A673 (cell line): ENCODE measurements around the gene GRIA1. TPM values are rescaled to one million over a fixed set of nuclear protein-coding genes. Genes with fewer than 3 reads are reported as not detected.

Source experiments
- BruUV-seq: library from RNA; stranded (reverse); fragments of 400-500 nt; replicated peaks from 2 replicates; lab custom pipeline; 2021; lab: Mats Ljungman, UMichigan
- CTCF ChIA-PET: fragments of 300-600 bp; sonication (Branson Sonifier 250); formaldehyde crosslinking; loops from one replicate; lab custom pipeline; 2022; ENCODE audit warnings: antibody characterized with exemption; lab: Charles Lee
- POLR2A ChIA-PET: fragments of 300-600 bp; sonication (Branson Sonifier 250); formaldehyde crosslinking; loops from one replicate; lab custom pipeline; 2022; ENCODE audit warnings: antibody characterized with exemption; ENCODE audit not compliant: low non-redundant PET; lab: Charles Lee
- DNase-seq: peaks from one replicate; pipeline ENCODE4 v3.0.0-alpha.2; 2015; ENCODE audit warnings: low spot score
- H3K27ac ChIP-seq: fragments of 200-600 bp; sonication (generic); 2 replicates; pipeline ENCODE4 v1.5.1; 2016; ENCODE audit warnings: mixed run types, low read depth, mild to moderate bottlenecking, mixed read lengths, antibody characterized with exemption, low read length; ENCODE audit not compliant: poor library complexity, severe bottlenecking
- H3K27me3 ChIP-seq: fragments of 200-600 bp; sonication (generic); replicated peaks from 2 replicates; pipeline ENCODE4 v1.6.1; 2017; ENCODE audit warnings: mixed run types, low read depth, mild to moderate bottlenecking, mixed read lengths, antibody characterized with exemption, low read length; ENCODE audit not compliant: insufficient read depth, poor library complexity
- H3K36me3 ChIP-seq: fragments of 200-600 bp; sonication (generic); 2 replicates; pipeline ENCODE4 v1.6.1; 2016; ENCODE audit warnings: mixed run types, mild to moderate bottlenecking, mixed read lengths, antibody characterized with exemption, low read length; ENCODE audit not compliant: insufficient read depth, poor library complexity, severe bottlenecking
- H3K4me1 ChIP-seq: fragments of 200-600 bp; sonication (generic); 2 replicates; pipeline ENCODE4 v1.6.1; 2017; ENCODE audit warnings: mixed run types, mild to moderate bottlenecking, mixed read lengths, antibody characterized with exemption, low read length; ENCODE audit not compliant: insufficient read depth, poor library complexity, severe bottlenecking
- H3K4me3 ChIP-seq: fragments of 200-600 bp; sonication (generic); 2 replicates; pipeline ENCODE4 v1.5.1; 2016; ENCODE audit warnings: low read depth, mixed run types, mild to moderate bottlenecking, mixed read lengths, low read length; ENCODE audit not compliant: poor library complexity, severe bottlenecking
- H3K9me3 ChIP-seq: fragments of 200-600 bp; sonication (generic); 2 replicates; pipeline ENCODE4 v1.6.1; 2016; ENCODE audit warnings: mixed run types, low read depth, mild to moderate bottlenecking, mixed read lengths, antibody characterized with exemption, low read length; ENCODE audit not compliant: poor library complexity, severe bottlenecking
- CTCF ChIP-seq: fragments of 300-800, 200-600 bp; sonication (generic); conservative IDR thresholded peaks from 2 replicates; pipeline ENCODE4 v1.5.1; 2017; ENCODE audit warnings: low read depth, mild to moderate bottlenecking, antibody characterized with exemption, low read length, moderate library complexity, mixed read lengths
- EZH2 ChIP-seq: fragments of 200-600 bp; sonication (generic); IDR thresholded peaks from 2 replicates; pipeline ENCODE4 v1.6.1; 2017; ENCODE audit warnings: borderline replicate concordance, low read depth, mild to moderate bottlenecking, mixed read lengths, antibody characterized with exemption, low read length; ENCODE audit not compliant: poor library complexity, severe bottlenecking
- intact Hi-C: fragments of 100-400 bp; cut with micrococcal nuclease; formaldehyde crosslinking; loops from one replicate; pipeline ENCODE4 v1.10.0; 2022; ENCODE audit not compliant: unreplicated experiment
- total RNA-seq: library from RNA; stranded (reverse); gene quantifications from 2 replicates; pipeline ENCODE4 v1.2.3, GENCODE V29; 2021

Gene GRIA1
- total RNA-seq, 1 experiment from 2014 or later, result 0.69 TPM

- Histone ChIP-seq H3K4me1 (peaks cover 9% of the 10 kb centered on the region), H3K9me3 (no peaks in the 10 kb centered on the region), H3K36me3 (no peaks in the 10 kb centered on the region), H3K4me3 (no peak overlapping the region), H3K27ac (no peak overlapping the region), H3K27me3 (no peaks in the 10 kb centered on the region)
- TF ChIP-seq CTCF (no peak), EZH2 (no peak)
- BruUV-seq, result no TSS peak
- POLR2A ChIA-PET, result no interaction called here
- intact Hi-C loops, result no loop called here
- DNase-seq, result peak; percentile 11
- CTCF ChIA-PET, result no interaction called here
Measured at GRCh38 chr5:153459051-153459743, 31.3 kb upstream of the GRIA1 start.

- intact Hi-C loops, result no loop called here
- no peak for DNase-seq
- Histone ChIP-seq H3K4me3 (no peak overlapping the region), H3K4me1 (peaks cover 9% of the 10 kb centered on the region), H3K27me3 (no peaks in the 10 kb centered on the region), H3K27ac (no peak overlapping the region), H3K9me3 (no peaks in the 10 kb centered on the region), H3K36me3 (no peaks in the 10 kb centered on the region)
- ChIA-PET CTCF (no interaction called here), POLR2A (no interaction called here)
- BruUV-seq, result no TSS peak
- TF ChIP-seq EZH2 (no peak), CTCF (no peak)
Measured at GRCh38 chr5:153460421-153460820, 30.0 kb upstream of the GRIA1 start.

GRCh38 chr5:153461341-153461740 lies 29.1 kb upstream of the GRIA1 start:
- H3K4me1 ChIP-seq, result peaks cover 9% of the 10 kb centered on the region
- no peak overlapping the region for H3K27ac ChIP-seq
- ChIA-PET POLR2A (no interaction called here), CTCF (no interaction called here)
- no peaks in the 10 kb centered on the region for H3K9me3 ChIP-seq
- BruUV-seq, result no TSS peak
- DNase-seq, result no peak
- intact Hi-C loops, result no loop called here
- no peak overlapping the region for H3K4me3 ChIP-seq
- H3K36me3 ChIP-seq, result no peaks in the 10 kb centered on the region
- H3K27me3 ChIP-seq, result no peaks in the 10 kb centered on the region
- TF ChIP-seq EZH2, result no peak
- no peak for TF ChIP-seq CTCF
